SK-N-MC (cell line): Measurements from ENCODE around the gene GNE.

Experiments used
- EZH2 ChIP-seq: fragments of 200-600 bp; sonication (generic); IDR thresholded peaks from one replicate; pipeline ENCODE4 v1.6.1; 2017; ENCODE audit warnings: antibody characterized with exemption
- FOXP2 ChIP-seq: optimal IDR thresholded peaks from 2 replicates; pipeline ENCODE3; 2011; ENCODE audit warnings: mild to moderate bottlenecking, moderate library complexity; ENCODE audit not compliant: insufficient read depth; ENCODE audit errors: extremely low read length, control extremely low read depth
- POLR2AphosphoS5 ChIP-seq: IDR thresholded peaks from 2 replicates; pipeline ENCODE4 v1.6.1; 2012; ENCODE audit warnings: mild to moderate bottlenecking, low read depth, low read length, borderline replicate concordance

GRCh38 chr9:36289836-36290435, 31.7 kb upstream of the GNE start:
- no peak for TF ChIP-seq EZH2
- TF ChIP-seq POLR2AphosphoS5 = no peak
- no peak for TF ChIP-seq FOXP2
